Kidney (tissue), 14 donors: ENCODE data around the gene GPATCH11. TPM values are rescaled to one million over a fixed set of nuclear protein-coding genes. Genes with fewer than 3 reads are reported as not detected.

Experiments used
- DNase-seq, 5 donors: peaks; one replicate each; pipeline ENCODE4 v3.0.0-alpha.2; 2013 to 2020
- FAIRE-seq: peaks from 2 replicates; lab custom pipeline; 2012; peaks lifted over from hg19 to GRCh38; lab: Jason Lieb, UNC
- H3K27ac ChIP-seq, 2 donors: one replicate each; pipeline ENCODE4 v1.7.0; 2013; ENCODE audit warnings: low read depth in 2 of 2, low read length in 2 of 2, inconsistent platforms in 1 of 2
- H3K27me3 ChIP-seq: one replicate; pipeline ENCODE4 v1.7.1; 2013; ENCODE audit warnings: low read length, inconsistent platforms; ENCODE audit not compliant: control insufficient read depth, insufficient read depth
- H3K36me3 ChIP-seq, 3 donors: one replicate each; pipeline versions ENCODE4 v1.7.0 to v1.7.1; 2013; ENCODE audit warnings: low read length in 3 of 3, control low read depth in 1 of 3, inconsistent platforms in 1 of 3; ENCODE audit not compliant: insufficient read depth in 3 of 3, control insufficient read depth in 2 of 3
- H3K4me1 ChIP-seq, 3 donors: one replicate each; pipeline versions ENCODE4 v1.7.0 to v1.7.1; 2013; ENCODE audit warnings: low read length in 3 of 3, inconsistent platforms in 1 of 3, low read depth in 1 of 3; ENCODE audit not compliant: control insufficient read depth in 2 of 3, insufficient read depth in 2 of 3
- H3K4me3 ChIP-seq, 3 donors: one replicate each; pipeline versions ENCODE4 v1.7.0 to v1.8.1; 2013; ENCODE audit warnings: low read length in 3 of 3, control low read depth in 1 of 3, inconsistent platforms in 1 of 3
- H3K9ac ChIP-seq, 3 donors: one replicate each; pipeline versions ENCODE4 v1.7.0 to v1.7.1; 2013; ENCODE audit warnings: low read length in 3 of 3, control low read depth in 1 of 3, inconsistent platforms in 1 of 3
- H3K9me3 ChIP-seq, 3 donors: one replicate each; pipeline versions ENCODE4 v1.7.0 to v1.7.1; 2013; ENCODE audit warnings: low read length in 3 of 3, control low read depth in 1 of 3, inconsistent platforms in 1 of 3; ENCODE audit not compliant: control insufficient read depth in 2 of 3, insufficient read depth in 1 of 3
- intact Hi-C: fragments of 100-400 bp; cut with DNase I; formaldehyde crosslinking; loops from one replicate; pipeline ENCODE4 v1.11.1; 2022
- polyA plus RNA-seq: library from polyadenylated mRNA; stranded (reverse); fragments of 350-450 nt; fragmentation: Illumina TruSeq; extraction: RNeasy Lipid Tissue Mini Kit (QIAGEN cat#74804); gene quantifications from one replicate; pipeline ENCODE4 v1.2.3, GENCODE V29; 2014; ENCODE audit warnings: low read depth, low replicate concordance; ENCODE audit not compliant: insufficient read depth
- total RNA-seq: library from RNA; stranded (reverse); fragmentation: NEBNext Ultra II Directional; extraction: Animal tissue kit (Norgen Biotek cat#: 25700); gene quantifications from one replicate; pipeline ENCODE4 v1.2.1, GENCODE V29; 2021
- TF ChIP-seq, protein P1 (sequence below): IDR thresholded peaks from 3 replicates; pipeline ENCODE4 v1.5.1; 2012; ENCODE audit warnings: mild to moderate bottlenecking, moderate library complexity, borderline replicate concordance; ENCODE audit not compliant: insufficient read depth; ENCODE audit errors: extremely low read depth
- donor health status: control.
- donor health status: control.
- donor health status: control.
- donor health status: control.
- donor health status: control.
- donor health status: DM: yes; HTN: yes; CAD: no.
- donor health status: Normal renal cell carcinoma (clear cell type).

Gene GPATCH11
- total and polyA plus RNA-seq, 2 donors from 2014 or later, result 3.3 to 6.0 TPM

DNA sequence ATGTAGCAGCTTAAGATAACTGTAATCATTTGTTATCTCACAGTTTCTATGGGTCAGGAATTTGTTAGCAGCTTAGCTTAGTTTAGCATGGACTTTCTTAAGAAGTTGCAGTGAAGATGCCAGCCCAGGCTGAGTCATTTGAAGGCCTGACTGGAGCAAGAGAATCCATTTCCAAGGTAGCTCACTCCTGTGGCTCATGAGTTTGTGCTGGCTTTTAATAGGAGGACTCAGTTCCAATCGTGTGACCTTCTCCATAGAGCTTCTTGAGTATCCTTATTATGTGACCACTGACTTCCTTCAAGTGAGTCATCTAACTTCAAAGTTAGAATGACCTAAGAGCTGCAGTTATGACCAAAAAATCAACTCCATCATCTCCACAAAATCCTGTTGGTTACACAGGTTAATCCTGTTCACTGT lies 1.4 kb downstream of the GPATCH11 start:
- FAIRE-seq (no peak), DNase-seq (no peak)
- Histone ChIP-seq H3K4me1 (peaks cover 0 to 8% (median 3%) of the 10 kb centered on the region in 3 donors), H3K9me3 (no peaks in the 10 kb centered on the region), H3K27me3 (no peaks in the 10 kb centered on the region), H3K36me3 (peaks cover 0 to 11% (median 7%) of the 10 kb centered on the region in 3 donors), H3K9ac (no peak overlapping the region), H3K4me3 (no peak overlapping the region), H3K27ac (no peak overlapping the region)
- intact Hi-C loops, result no loop called here
- TF ChIP-seq, protein P1, sequence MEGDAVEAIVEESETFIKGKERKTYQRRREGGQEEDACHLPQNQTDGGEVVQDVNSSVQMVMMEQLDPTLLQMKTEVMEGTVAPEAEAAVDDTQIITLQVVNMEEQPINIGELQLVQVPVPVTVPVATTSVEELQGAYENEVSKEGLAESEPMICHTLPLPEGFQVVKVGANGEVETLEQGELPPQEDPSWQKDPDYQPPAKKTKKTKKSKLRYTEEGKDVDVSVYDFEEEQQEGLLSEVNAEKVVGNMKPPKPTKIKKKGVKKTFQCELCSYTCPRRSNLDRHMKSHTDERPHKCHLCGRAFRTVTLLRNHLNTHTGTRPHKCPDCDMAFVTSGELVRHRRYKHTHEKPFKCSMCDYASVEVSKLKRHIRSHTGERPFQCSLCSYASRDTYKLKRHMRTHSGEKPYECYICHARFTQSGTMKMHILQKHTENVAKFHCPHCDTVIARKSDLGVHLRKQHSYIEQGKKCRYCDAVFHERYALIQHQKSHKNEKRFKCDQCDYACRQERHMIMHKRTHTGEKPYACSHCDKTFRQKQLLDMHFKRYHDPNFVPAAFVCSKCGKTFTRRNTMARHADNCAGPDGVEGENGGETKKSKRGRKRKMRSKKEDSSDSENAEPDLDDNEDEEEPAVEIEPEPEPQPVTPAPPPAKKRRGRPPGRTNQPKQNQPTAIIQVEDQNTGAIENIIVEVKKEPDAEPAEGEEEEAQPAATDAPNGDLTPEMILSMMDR, result no peak

DNA sequence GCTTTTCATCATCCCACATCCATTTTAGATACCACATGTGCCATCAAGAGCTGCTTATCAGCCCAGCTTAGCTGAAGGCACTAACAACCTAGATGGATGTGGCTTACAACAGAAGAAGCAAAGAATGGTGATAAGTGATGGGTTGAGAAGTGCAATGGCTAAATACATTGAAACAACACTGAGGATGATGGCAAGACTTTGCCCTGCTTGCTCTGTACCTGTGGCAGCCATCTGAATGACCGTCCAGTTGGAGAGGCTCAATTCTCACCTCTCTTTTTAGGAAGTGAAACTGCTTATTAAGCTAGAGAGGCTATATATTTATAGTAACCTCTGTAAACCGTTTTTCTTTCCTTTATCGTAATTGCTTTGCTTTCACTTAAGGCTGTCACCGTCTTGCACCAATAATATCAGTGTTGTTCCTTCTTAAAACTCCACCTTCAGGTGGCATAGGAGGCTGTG lies 5.7 kb downstream of the GPATCH11 start:
- FAIRE-seq (no peak), DNase-seq (no peak)
- H3K27me3 ChIP-seq, result no peaks in the 10 kb centered on the region
- intact Hi-C loops, result no loop called here
- H3K4me1 ChIP-seq, result peaks cover 0 to 3% (median 0%) of the 10 kb centered on the region in 3 donors
- TF ChIP-seq, protein P1, result no peak
- no peak overlapping the region for H3K27ac ChIP-seq
- H3K4me3 ChIP-seq, result no peak overlapping the region
- H3K9me3 ChIP-seq, result no peaks in the 10 kb centered on the region
- no peak overlapping the region for H3K9ac ChIP-seq
- H3K36me3 ChIP-seq, result peaks cover 4 to 16% (median 13%) of the 10 kb centered on the region in 3 donors

DNA sequence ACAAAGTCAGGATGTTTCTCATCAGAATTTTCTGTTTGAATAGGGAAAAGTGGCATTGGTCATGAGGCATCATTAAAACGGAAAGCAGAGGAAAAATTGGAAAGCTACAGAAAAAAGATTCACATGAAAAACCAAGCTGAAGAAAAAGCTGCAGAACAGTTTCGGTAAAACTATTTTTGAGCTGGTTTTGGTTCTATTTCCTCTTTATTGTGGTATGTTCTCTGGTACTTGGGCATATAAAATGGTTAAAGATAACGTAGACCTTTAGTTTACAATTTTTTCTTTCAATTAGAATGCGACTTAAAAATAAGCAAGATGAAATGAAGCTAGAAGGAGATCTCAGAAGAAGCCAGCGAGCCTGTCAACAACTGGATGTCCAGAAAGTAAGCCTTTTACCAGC lies 7.6 kb downstream of the GPATCH11 start:
- no peaks in the 10 kb centered on the region for H3K9me3 ChIP-seq
- TF ChIP-seq, protein P1, result no peak
- no peak for FAIRE-seq

DNA sequence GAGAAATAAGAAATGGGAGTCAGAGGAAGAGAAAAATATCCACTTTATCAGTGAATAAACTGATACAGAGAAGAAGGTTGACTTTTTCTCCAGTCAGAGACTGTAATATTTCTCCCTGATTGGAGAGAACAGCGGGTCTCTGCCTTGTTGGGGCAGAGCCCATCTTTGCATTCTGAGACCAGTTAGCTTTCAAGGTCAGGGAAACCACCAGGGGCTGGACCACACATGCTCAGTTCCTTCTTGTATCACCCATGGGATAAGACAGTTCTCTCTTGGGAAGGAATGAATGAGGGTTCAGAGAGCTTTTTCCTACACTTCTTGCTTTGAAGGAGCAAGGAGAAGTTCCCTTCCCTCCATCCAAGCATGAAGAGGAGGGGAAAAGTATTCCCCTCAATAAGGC lies 12.2 kb downstream of the GPATCH11 start:
- FAIRE-seq, result no peak
- intact Hi-C loops, result no loop called here

More for the DNA sequence above, 7.6 kb downstream of the GPATCH11 start:
- Histone ChIP-seq H3K27me3 (no peaks in the 10 kb centered on the region), H3K36me3 (peaks cover 4 to 21% (median 19%) of the 10 kb centered on the region in 3 donors), H3K27ac (no peak overlapping the region), H3K4me3 (no peak overlapping the region), H3K9ac (no peak overlapping the region), H3K4me1 (no peaks in the 10 kb centered on the region)
- DNase-seq, result no peak
- intact Hi-C loops, result no loop called here

More for the DNA sequence above, 12.2 kb downstream of the GPATCH11 start:
- Histone ChIP-seq H3K9me3 (no peaks in the 10 kb centered on the region), H3K4me3 (no peak overlapping the region), H3K4me1 (no peaks in the 10 kb centered on the region), H3K36me3 (peaks cover 6 to 27% (median 14%) of the 10 kb centered on the region in 3 donors), H3K9ac (no peak overlapping the region), H3K27ac (no peak overlapping the region), H3K27me3 (no peaks in the 10 kb centered on the region)
- no peak for DNase-seq
- TF ChIP-seq, protein P1, result no peak
